A549 (cell line): Measurements from ENCODE around the gene SERPINB12. TPM values are rescaled to one million over a fixed set of nuclear protein-coding genes. Genes with fewer than 3 reads are reported as not detected.

Source experiments
- ATAC-seq, 2 experiments: fragments of 200-7000 bp in 1 of 2; fragments of >200 bp in 1 of 2; cut with Nextera tagmentation in 1 of 2; cut with Tn5 transposase in 1 of 2; 3 replicates each; pipeline versions ENCODE4 v1.8.0 to v1.9.1; 2018 to 2020; ENCODE audit warnings: mild to moderate bottlenecking in 1 of 2, moderate library complexity in 1 of 2
- CTCF ChIA-PET: fragments of 300-600 bp; sonication (Branson Sonifier 250); formaldehyde crosslinking; extraction: SDS; loops from one replicate; lab custom pipeline; 2021; ENCODE audit warnings: antibody characterized with exemption, inconsistent platforms; lab: Yijun Ruan, JAX
- POLR2A ChIA-PET: fragments of 350-600 bp; formaldehyde crosslinking; extraction: SDS; loops from one replicate; lab custom pipeline; 2021; ENCODE audit warnings: antibody characterized with exemption, inconsistent platforms; lab: Yijun Ruan, JAX
- DNase-seq, 2 experiments: peaks; one replicate each; pipeline versions ENCODE4 v3.0.0 to v3.0.0-alpha.2; 2011 to 2016; ENCODE audit warnings: low read depth in 1 of 2, low spot score in 1 of 2
- FAIRE-seq: peaks from 2 replicates; lab custom pipeline; 2011; peaks lifted over from hg19 to GRCh38; lab: Jason Lieb, UNC
- H3K27ac ChIP-seq, 2 experiments: fragments of >200 bp; sonication (Bioruptor Twin); formaldehyde crosslinking; 3 replicates each; pipeline ENCODE4 v1.5.1; 2016 to 2017
- H3K4me1 ChIP-seq: fragments of >200 bp; sonication (Bioruptor Twin); formaldehyde crosslinking; 3 replicates; pipeline ENCODE4 v1.6.1; 2016
- H3K4me2 ChIP-seq: fragments of >200 bp; sonication (Bioruptor Twin); formaldehyde crosslinking; 3 replicates; pipeline ENCODE4 v1.6.1; 2016
- H3K4me3 ChIP-seq: fragments of >200 bp; sonication (Bioruptor Twin); formaldehyde crosslinking; 3 replicates; pipeline ENCODE4 v1.5.1; 2016
- H3K9me3 ChIP-seq: fragments of >200 bp; sonication (Bioruptor Twin); formaldehyde crosslinking; 3 replicates; pipeline ENCODE4 v1.6.1; 2016
- EHF ChIP-seq: fragments of 250-450 bp; sonication (Bioruptor Pico); IDR thresholded peaks from 2 replicates; pipeline ENCODE4 v1.5.0; 2020; ENCODE audit warnings: mild to moderate bottlenecking
- EHMT2 ChIP-seq: fragments of 200-600 bp; sonication (generic); IDR thresholded peaks from 2 replicates; pipeline ENCODE4 v1.6.1; 2016; ENCODE audit warnings: antibody characterized with exemption, low read depth, mild to moderate bottlenecking, moderate library complexity
- FOSB ChIP-seq: fragments of 250-450 bp; sonication (Bioruptor Pico); IDR thresholded peaks from 2 replicates; pipeline ENCODE4 v1.5.0; 2020; ENCODE audit warnings: mild to moderate bottlenecking, moderate library complexity
- FOSL2 ChIP-seq, 2 experiments: fragments of 450-650 bp in 1 of 2; fragments of >200 bp in 1 of 2; sonication (Bioruptor Twin) in 1 of 2; formaldehyde crosslinking; IDR thresholded peaks; 2 replicates each; pipeline versions ENCODE4 v1.5.0 to v1.6.1; 2016 to 2020; ENCODE audit warnings: mild to moderate bottlenecking in 1 of 2, moderate library complexity in 1 of 2
- HDAC2 ChIP-seq: fragments of 200-600 bp; sonication (generic); IDR thresholded peaks from 2 replicates; pipeline ENCODE4 v1.6.1; 2016
- HES2 ChIP-seq: fragments of >200 bp; sonication (Bioruptor Twin); formaldehyde crosslinking; IDR thresholded peaks from 2 replicates; pipeline ENCODE4 v1.6.1; 2016
- HOXA7 ChIP-seq: fragments of 250-450 bp; sonication (Bioruptor Pico); IDR thresholded peaks from 2 replicates; pipeline ENCODE4 v1.5.0; 2020; ENCODE audit warnings: mild to moderate bottlenecking, moderate library complexity
- HOXB5 ChIP-seq: fragments of 250-450 bp; sonication (Bioruptor Pico); IDR thresholded peaks from 2 replicates; pipeline ENCODE4 v1.5.0; 2020; ENCODE audit warnings: mild to moderate bottlenecking, moderate library complexity
- MAFK ChIP-seq: fragments of 450-650 bp; IDR thresholded peaks from 2 replicates; pipeline ENCODE4 v1.6.1; 2014; ENCODE audit not compliant: partially characterized antibody
- MAX ChIP-seq: IDR thresholded peaks from 2 replicates; pipeline ENCODE4 v1.6.1; 2012
- NPAS2 ChIP-seq: fragments of 250-450 bp; sonication (Bioruptor Pico); IDR thresholded peaks from 2 replicates; pipeline ENCODE4 v1.8.0; 2022; ENCODE audit warnings: mild to moderate bottlenecking, moderate library complexity, borderline replicate concordance
- POLR2A ChIP-seq: IDR thresholded peaks from 2 replicates; pipeline ENCODE4 v1.6.1; 2012; ENCODE audit warnings: mild to moderate bottlenecking, low read length
- RAD21 ChIP-seq, 2 experiments: fragments of >200 bp in 1 of 2; sonication (Bioruptor Twin) in 1 of 2; formaldehyde crosslinking in 1 of 2; IDR thresholded peaks in 1 of 2; conservative IDR thresholded peaks in 1 of 2; 2 replicates in 1 of 2; 3 replicates in 1 of 2; pipeline ENCODE4 v1.6.1; 2012 to 2018; ENCODE audit warnings: inconsistent platforms in 1 of 2
- SMC3 ChIP-seq: fragments of >200 bp; sonication (Bioruptor Twin); formaldehyde crosslinking; IDR thresholded peaks from 3 replicates; pipeline ENCODE4 v1.6.1; 2018; ENCODE audit warnings: inconsistent platforms
- USF2 ChIP-seq: fragments of 450-650 bp; IDR thresholded peaks from 2 replicates; pipeline ENCODE4 v1.6.1; 2014; ENCODE audit warnings: antibody characterized with exemption
- ZC3H11A ChIP-seq: fragments of 450-650 bp; IDR thresholded peaks from 2 replicates; pipeline ENCODE4 v1.6.1; 2014; ENCODE audit warnings: antibody characterized with exemption, mild to moderate bottlenecking
- ZFP36 ChIP-seq: fragments of 450-650 bp; IDR thresholded peaks from 2 replicates; pipeline ENCODE4 v1.6.1; 2014; ENCODE audit warnings: borderline replicate concordance; ENCODE audit not compliant: partially characterized antibody
- ZSCAN20 ChIP-seq: fragments of 250-450 bp; sonication (Bioruptor Pico); IDR thresholded peaks from 2 replicates; pipeline ENCODE4 v1.8.0; 2022; ENCODE audit warnings: mild to moderate bottlenecking, moderate library complexity
- WGBS: methylation state at CpG from one replicate; pipeline ENCODE4 v1.1.6; 2017; ENCODE audit errors: missing lambda C conversion rate; 5-methylcytosine and 5-hydroxymethylcytosine counted together
- polyA plus RNA-seq, 4 experiments: library from polyadenylated mRNA; depleted of rRNA in 3 of 4; stranded (reverse); fragments of >200 nt; fragmentation: RNase III in 1 of 4; extraction: RNeasy Plus Mini Kit Qiagen cat#74134 plus additional on column Dnase treatment in 1 of 4; gene quantifications; 2 replicates in 3 of 4; 3 replicates in 1 of 4; pipeline ENCODE4 v1.2.3, GENCODE V29; 2011 to 2017
- TF ChIP-seq, protein P1 (sequence below): fragments of >200 bp; sonication (Bioruptor Twin); formaldehyde crosslinking; IDR thresholded peaks from 3 replicates; pipeline ENCODE4 v1.5.1; 2016

SERPINB12 gene
- polyA plus RNA-seq, 2 of the 4 experiments (the other 2 are of a cell fraction): not detected

- no peak for TF ChIP-seq MAX
- no peak for TF ChIP-seq HOXB5 (CRISPR knock-in tag)
- no peak for TF ChIP-seq POLR2A
These were observed 27.8 kb upstream of the SERPINB12 start (continued) for GRCh38 chr18:63514326-63514725.

GRCh38 chr18:63514888-63515678, 27.1 kb upstream of the SERPINB12 start:
- POLR2A ChIA-PET: no interaction called here

DNA sequence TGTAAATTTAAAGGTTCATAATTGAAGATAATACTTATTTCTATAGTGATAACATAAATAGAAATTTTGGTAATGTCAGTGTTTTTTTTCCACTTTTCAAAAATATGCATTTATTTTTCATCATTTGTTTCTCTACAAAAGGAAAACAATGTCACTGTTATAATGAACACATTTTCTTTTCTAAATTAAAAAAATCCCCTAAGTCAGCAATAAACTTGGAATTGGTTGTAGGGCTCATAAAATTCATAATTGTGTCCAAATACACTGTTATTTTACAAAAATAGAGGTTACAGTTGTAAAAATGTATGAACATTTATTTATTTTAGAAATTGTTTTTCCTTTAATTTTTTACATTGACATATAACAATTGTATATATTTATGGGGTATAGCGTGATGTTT, 26.4 kb upstream of the SERPINB12 start:
- no peaks in the 10 kb centered on the region for H3K4me1 ChIP-seq
- FAIRE-seq (no peak), ATAC-seq (no peak), DNase-seq (no peak)
- POLR2A ChIA-PET: no interaction called here
- TF ChIP-seq MAFK: peak; percentile 50
- no peak for TF ChIP-seq HES2
- no peak for TF ChIP-seq NPAS2 (CRISPR knock-in tag)
- CTCF ChIA-PET: interaction anchor here (1.0 kb wide), 1 partner anchor 328 kb away, joined by 3 read pairs; no protein-coding TSS in a partner anchor
- no peak overlapping the region for H3K4me3 ChIP-seq
- WGBS: 0% methylated on average over 1 of the region's 1 CpG
- no peaks in the 10 kb centered on the region for H3K9me3 ChIP-seq
- no peak overlapping the region for H3K27ac ChIP-seq
- no peak overlapping the region for H3K4me2 ChIP-seq

More at GRCh38 chr18:63514888-63515678, 27.1 kb upstream of the SERPINB12 start:
- 63% methylated on average over 9 of the region's 9 CpGs for WGBS
- Histone ChIP-seq H3K4me2 (no peak overlapping the region), H3K4me1 (no peaks in the 10 kb centered on the region), H3K9me3 (no peaks in the 10 kb centered on the region), H3K4me3 (no peak overlapping the region), H3K27ac (no peak overlapping the region)
- TF ChIP-seq HOXA7 (no peak), ZC3H11A (no peak), ZFP36 (no peak), HOXB5 (CRISPR knock-in tag) (no peak), MAFK (no peak), EHF (CRISPR knock-in tag) (no peak), NPAS2 (CRISPR knock-in tag) (no peak), FOSL2 (IDR thresholded peaks at IDR 0.05) (no peak), FOSL2 (CRISPR knock-in tag; IDR thresholded peaks at IDR 0.05) (no peak), USF2 (no peak), FOSB (CRISPR knock-in tag) (no peak)
- CTCF ChIA-PET: interaction anchor here (0.8 to 1.6 kb wide), 3 partner anchors 9 to 328 kb away, joined by 3 to 9 read pairs (median 3); no protein-coding TSS in a partner anchor
- no peak for ATAC-seq
- FAIRE-seq: no peak
- no peak for DNase-seq

DNA sequence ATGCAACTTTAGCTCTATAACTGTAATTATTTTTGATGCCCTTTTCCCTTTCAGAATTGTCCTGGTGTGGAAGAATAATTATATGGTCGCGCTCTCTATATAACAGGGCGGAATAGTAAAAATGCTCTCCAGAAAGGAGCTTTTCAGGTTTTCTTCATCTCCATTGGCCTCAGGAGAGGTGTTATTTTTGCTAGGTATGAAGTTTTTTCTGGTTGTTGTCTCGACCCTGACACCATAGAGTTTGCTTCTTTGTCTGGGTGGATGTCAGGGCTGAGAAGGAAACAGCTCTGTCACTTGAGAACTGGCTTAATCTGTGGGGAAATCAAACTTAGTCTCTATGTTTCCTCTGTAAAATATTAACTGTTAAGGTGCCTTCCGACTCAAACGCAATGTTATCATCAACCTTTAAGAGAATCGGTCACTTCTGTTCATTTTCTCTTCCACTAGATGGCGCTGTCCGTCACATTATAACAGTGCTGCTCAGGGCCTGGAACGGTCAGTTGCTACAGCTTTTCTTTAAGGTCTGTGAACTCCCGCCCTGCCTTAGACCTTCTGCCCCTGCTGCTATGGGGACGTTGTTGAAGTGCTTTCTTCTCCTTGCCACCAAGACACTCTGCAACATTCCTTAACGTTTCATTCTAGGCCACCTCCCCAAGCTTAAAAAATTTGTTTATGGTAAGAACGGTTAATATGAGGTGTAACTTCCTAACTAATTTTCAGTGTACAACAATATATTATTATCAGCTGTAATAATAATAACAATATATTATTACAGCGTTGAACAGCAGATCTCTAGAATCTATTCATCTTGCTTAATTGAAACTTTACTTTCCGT, 23.8 kb upstream of the SERPINB12 start:
- peak overlapping the region; percentile 58 for H3K4me2 ChIP-seq

More for the DNA sequence above, 23.8 kb upstream of the SERPINB12 start:
- POLR2A ChIA-PET: no interaction called here
- no peak overlapping the region for H3K4me3 ChIP-seq
- DNase-seq (peak; percentile 12 to 83), FAIRE-seq (no peak), ATAC-seq (peak; percentile 92 to 98)
- no peaks in the 10 kb centered on the region for H3K4me1 ChIP-seq
- WGBS: 25% methylated on average over 15 of the region's 16 CpGs
- no peak overlapping the region for H3K27ac ChIP-seq
- no peaks in the 10 kb centered on the region for H3K9me3 ChIP-seq
- CTCF ChIA-PET: interaction anchor here (0.6 to 3.6 kb wide), 41 partner anchors 9 to 442 kb away, joined by 3 to 22 read pairs (median 4); partner anchors contain the start of gene SERPINB13
- TF ChIP-seq SMC3 (peak; percentile 70), HDAC2 (no peak), HES2 (no peak), RAD21 (conservative IDR thresholded peaks at IDR 0.05 in 1 of 2, IDR thresholded peaks at IDR 0.05 in 1 of 2) (peak; percentile 74 to 75), ZSCAN20 (CRISPR knock-in tag) (no peak), EHMT2 (no peak)
- TF ChIP-seq, protein P1, sequence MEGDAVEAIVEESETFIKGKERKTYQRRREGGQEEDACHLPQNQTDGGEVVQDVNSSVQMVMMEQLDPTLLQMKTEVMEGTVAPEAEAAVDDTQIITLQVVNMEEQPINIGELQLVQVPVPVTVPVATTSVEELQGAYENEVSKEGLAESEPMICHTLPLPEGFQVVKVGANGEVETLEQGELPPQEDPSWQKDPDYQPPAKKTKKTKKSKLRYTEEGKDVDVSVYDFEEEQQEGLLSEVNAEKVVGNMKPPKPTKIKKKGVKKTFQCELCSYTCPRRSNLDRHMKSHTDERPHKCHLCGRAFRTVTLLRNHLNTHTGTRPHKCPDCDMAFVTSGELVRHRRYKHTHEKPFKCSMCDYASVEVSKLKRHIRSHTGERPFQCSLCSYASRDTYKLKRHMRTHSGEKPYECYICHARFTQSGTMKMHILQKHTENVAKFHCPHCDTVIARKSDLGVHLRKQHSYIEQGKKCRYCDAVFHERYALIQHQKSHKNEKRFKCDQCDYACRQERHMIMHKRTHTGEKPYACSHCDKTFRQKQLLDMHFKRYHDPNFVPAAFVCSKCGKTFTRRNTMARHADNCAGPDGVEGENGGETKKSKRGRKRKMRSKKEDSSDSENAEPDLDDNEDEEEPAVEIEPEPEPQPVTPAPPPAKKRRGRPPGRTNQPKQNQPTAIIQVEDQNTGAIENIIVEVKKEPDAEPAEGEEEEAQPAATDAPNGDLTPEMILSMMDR: peak; percentile 70
- TF ChIP-seq, all 56 proteins: peak for 3
